GM21390 (cell line): ENCODE measurements around the gene SEPTIN10.

Experiments used
- ATAC-seq: cut with Tn5 transposase; IDR thresholded peaks from one replicate; pipeline ENCODE4 v1.9.1; 2021; ENCODE audit not compliant: unreplicated experiment

SEPTIN10 gene

GRCh38 chr2:109526442-109526970, 87.3 kb downstream of the SEPTIN10 start:
- no peak for ATAC-seq

GRCh38 chr2:109525836-109526235, 87.9 kb downstream of the SEPTIN10 start:
- ATAC-seq: no peak

GRCh38 chr2:109523536-109524361, 90.0 kb downstream of the SEPTIN10 start:
- ATAC-seq: no peak

GRCh38 chr2:109523121-109523520, 90.6 kb downstream of the SEPTIN10 start:
- no peak for ATAC-seq

- no peak for ATAC-seq
Measured at GRCh38 chr2:109522063-109522374, 91.7 kb downstream of the SEPTIN10 start.

- ATAC-seq: no peak
Measured at GRCh38 chr2:109521233-109522062, 92.3 kb downstream of the SEPTIN10 start.

GRCh38 chr2:109519513-109519912, 94.3 kb downstream of the SEPTIN10 start:
- ATAC-seq: no peak

- no peak for ATAC-seq
Measured at GRCh38 chr2:109517118-109517889, 96.5 kb downstream of the SEPTIN10 start.

- ATAC-seq: no peak
Measured at GRCh38 chr2:109516445-109517117, 97.2 kb downstream of the SEPTIN10 start.

GRCh38 chr2:109514857-109515256, 98.9 kb downstream of the SEPTIN10 start:
- no peak for ATAC-seq

GRCh38 chr2:109513749-109514588, 99.8 kb downstream of the SEPTIN10 start:
- peak; percentile 78 for ATAC-seq

- ATAC-seq: no peak
Measured at GRCh38 chr2:109513230-109513629, 100.5 kb downstream of the SEPTIN10 start.

GRCh38 chr2:109512076-109512475, 101.7 kb downstream of the SEPTIN10 start:
- ATAC-seq: no peak

- ATAC-seq: no peak
Measured at GRCh38 chr2:109511168-109511567, 102.6 kb downstream of the SEPTIN10 start.

GRCh38 chr2:109510136-109511028, 103.4 kb downstream of the SEPTIN10 start:
- peak; percentile 41 for ATAC-seq

- no peak for ATAC-seq
Measured at GRCh38 chr2:109508556-109508955, 105.2 kb downstream of the SEPTIN10 start.

- no peak for ATAC-seq
Measured at GRCh38 chr2:109507828-109508227, 105.9 kb downstream of the SEPTIN10 start.

- no peak for ATAC-seq
Measured at GRCh38 chr2:109507217-109507616, 106.5 kb downstream of the SEPTIN10 start.

GRCh38 chr2:109503191-109503590, 110.6 kb downstream of the SEPTIN10 start:
- ATAC-seq: no peak
